ENCODE measurements around the gene DGKH. TPM values are rescaled to one million over a fixed set of nuclear protein-coding genes. Genes with fewer than 3 reads are reported as not detected.

Gene DGKH
- total RNA-seq, 2 experiments from 2014 or later, result 6.0 TPM

DNA sequence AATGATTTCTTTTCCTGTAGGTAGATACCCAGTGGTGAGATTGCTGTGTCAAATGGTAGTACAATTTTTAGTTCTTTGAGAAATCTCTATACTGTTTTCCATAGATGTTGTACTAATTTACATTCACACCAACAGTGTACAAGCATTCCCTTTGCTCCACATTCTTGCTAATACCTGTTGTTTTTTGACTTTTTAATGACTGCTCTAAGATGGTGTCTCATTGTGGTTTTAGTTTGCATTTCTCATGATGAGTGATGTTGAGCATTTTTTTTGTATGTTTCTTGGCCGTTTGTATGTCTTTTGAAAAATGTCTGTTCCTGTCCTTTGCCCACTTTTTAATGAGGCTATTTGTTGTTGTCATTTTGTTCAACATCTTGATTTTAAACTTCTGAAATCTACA is 103.3 kb downstream of the DGKH start:
- intact Hi-C loops (cut with DNase I, micrococcal nuclease), result no loop called here

GRCh38 chr13:42152495-42152894 is 104.0 kb downstream of the DGKH start:
- no peak overlapping the region for H3K27ac ChIP-seq (ENCODE audit: low read depth in 1 of 2, low read length in 2 of 2)
- no peaks in the 10 kb centered on the region for H3K4me1 ChIP-seq (ENCODE audit: insufficient read depth, low read length)
- peaks cover 9% of the 10 kb centered on the region for H3K36me3 ChIP-seq (ENCODE audit: insufficient read depth, low read length)
- Mint-ChIP-seq H3K36me3 (ENCODE audit: low read depth) (peaks cover 14% of the 10 kb centered on the region), H3K27ac (no peak overlapping the region), H3K27me3 (no peaks in the 10 kb centered on the region), H3K4me1 (ENCODE audit: low read depth) (peaks cover 19% of the 10 kb centered on the region), H3K4me3 (no peak overlapping the region), H3K9me3 (no peaks in the 10 kb centered on the region)
- no peak for ATAC-seq (ENCODE audit: poor library complexity)
- H3K27me3 ChIP-seq (ENCODE audit: control insufficient read depth in 1 of 2, insufficient read depth in 2 of 2, low read length in 2 of 2), result no peaks in the 10 kb centered on the region
- TF ChIP-seq CTCF (IDR thresholded peaks at IDR 0.05), result no peak
- ChIA-PET CTCF (no interaction called here), POLR2A (no interaction called here)
- H3K4me3 ChIP-seq (ENCODE audit: low read length), result no peak overlapping the region
- intact Hi-C loops (cut with DNase I, micrococcal nuclease), result no loop called here
- DNase-seq, result no peak
- no peaks in the 10 kb centered on the region for H3K9me3 ChIP-seq (ENCODE audit: control insufficient read depth in 1 of 2, insufficient read depth in 1 of 2, low read length in 2 of 2)

More for the DNA sequence above, 103.3 kb downstream of the DGKH start:
- Mint-ChIP-seq H3K4me3 (no peak overlapping the region), H3K27ac (no peak overlapping the region), H3K36me3 (ENCODE audit: low read depth) (peaks cover 14% of the 10 kb centered on the region), H3K27me3 (no peaks in the 10 kb centered on the region), H3K4me1 (ENCODE audit: low read depth) (peaks cover 24% of the 10 kb centered on the region), H3K9me3 (no peaks in the 10 kb centered on the region)
- H3K4me3 ChIP-seq (ENCODE audit: low read length), result no peak overlapping the region
- H3K4me1 ChIP-seq (ENCODE audit: insufficient read depth, low read length), result no peaks in the 10 kb centered on the region
- no peak overlapping the region for H3K27ac ChIP-seq (ENCODE audit: low read depth in 1 of 2, low read length in 2 of 2)
- DNase-seq (no peak), ATAC-seq (ENCODE audit: poor library complexity) (no peak)
- ChIA-PET POLR2A (no interaction called here), CTCF (no interaction called here)
- no peaks in the 10 kb centered on the region for H3K9me3 ChIP-seq (ENCODE audit: control insufficient read depth in 1 of 2, insufficient read depth in 1 of 2, low read length in 2 of 2)
- no peaks in the 10 kb centered on the region for H3K27me3 ChIP-seq (ENCODE audit: control insufficient read depth in 1 of 2, insufficient read depth in 2 of 2, low read length in 2 of 2)
- peaks cover 9% of the 10 kb centered on the region for H3K36me3 ChIP-seq (ENCODE audit: insufficient read depth, low read length)
- TF ChIP-seq CTCF (IDR thresholded peaks at IDR 0.05), result no peak

DNA sequence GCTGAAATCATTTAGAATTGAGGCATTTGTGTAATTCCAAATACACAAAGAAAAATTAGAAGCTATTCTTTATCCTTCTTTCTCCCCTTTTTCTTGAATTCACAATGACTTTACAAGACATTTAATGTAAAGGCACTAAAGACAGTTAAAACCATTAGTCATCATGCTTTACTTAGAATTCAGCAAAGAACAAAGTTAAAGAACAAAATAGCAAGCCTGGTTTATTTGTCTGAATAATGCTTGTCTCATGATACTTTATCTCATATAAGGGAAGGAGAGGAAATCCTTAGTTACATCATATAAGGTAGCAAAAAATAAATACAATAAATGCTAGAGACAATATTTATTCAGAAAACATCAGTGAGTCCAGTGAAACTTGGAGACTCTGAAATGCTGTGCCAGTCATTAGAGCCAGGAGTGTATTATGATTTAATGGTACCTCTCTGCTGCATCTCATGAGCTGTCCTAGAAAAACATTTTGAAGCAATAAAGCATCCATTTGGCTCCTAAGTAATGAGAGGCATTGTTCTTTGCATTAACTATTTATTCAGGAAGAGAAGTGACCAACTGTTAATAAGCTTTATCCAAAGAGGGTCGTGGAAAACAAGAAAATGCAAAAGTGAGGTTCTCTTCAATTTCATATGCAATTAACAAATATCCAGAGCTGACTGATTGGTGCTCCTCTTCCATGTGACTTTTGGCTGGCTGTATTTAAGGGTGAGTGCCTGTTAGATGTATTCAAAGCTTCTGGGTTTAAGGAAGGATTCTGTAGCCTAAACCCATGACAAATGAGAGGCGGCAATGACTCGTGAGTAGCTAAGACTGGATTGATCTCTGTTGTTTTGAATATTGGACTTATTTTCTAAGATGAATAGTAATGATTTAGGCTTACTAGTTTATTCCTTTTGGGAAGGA is 105.0 kb downstream of the DGKH start:
- peaks cover 9% of the 10 kb centered on the region for H3K36me3 ChIP-seq (ENCODE audit: insufficient read depth, low read length)
- H3K4me1 ChIP-seq (ENCODE audit: insufficient read depth, low read length), result no peaks in the 10 kb centered on the region
- no peak for ATAC-seq (ENCODE audit: poor library complexity)
- no peak overlapping the region for H3K27ac ChIP-seq (ENCODE audit: low read depth in 1 of 2, low read length in 2 of 2)
- H3K4me3 Mint-ChIP-seq, result no peak overlapping the region
- H3K4me1 Mint-ChIP-seq (ENCODE audit: low read depth), result peaks cover 9% of the 10 kb centered on the region
- no peak for DNase-seq
- intact Hi-C loops (cut with DNase I, micrococcal nuclease), result no loop called here
- peaks cover 19% of the 10 kb centered on the region for H3K36me3 Mint-ChIP-seq (ENCODE audit: low read depth)
- ChIA-PET CTCF (no interaction called here), POLR2A (no interaction called here)
- no peaks in the 10 kb centered on the region for H3K27me3 ChIP-seq (ENCODE audit: control insufficient read depth in 1 of 2, insufficient read depth in 2 of 2, low read length in 2 of 2)
- TF ChIP-seq CTCF (IDR thresholded peaks at IDR 0.05), result no peak
- H3K4me3 ChIP-seq (ENCODE audit: low read length), result no peak overlapping the region
- no peaks in the 10 kb centered on the region for H3K27me3 Mint-ChIP-seq
- H3K27ac Mint-ChIP-seq, result no peak overlapping the region
- no peaks in the 10 kb centered on the region for H3K9me3 ChIP-seq (ENCODE audit: control insufficient read depth in 1 of 2, insufficient read depth in 1 of 2, low read length in 2 of 2)
- H3K9me3 Mint-ChIP-seq, result no peaks in the 10 kb centered on the region
